GM13976 (cell line): ENCODE results near the gene GALR2.

Source experiments
- DNase-seq: peaks from one replicate; pipeline ENCODE4 v3.0.0; 2012; ENCODE audit warnings: low spot score
- in situ Hi-C: fragments of 300-500 bp; cut with MboI; formaldehyde crosslinking; loops from one replicate; pipeline ENCODE4 v1.12.0; 2022; ENCODE audit warnings: low sequenced_read_pairs, mixed read lengths, inconsistent platforms; ENCODE audit not compliant: unreplicated experiment
- TF ChIP-seq, protein P1 (sequence below): IDR thresholded peaks from 2 replicates; pipeline ENCODE4 v1.5.1; 2012; ENCODE audit warnings: borderline replicate concordance, mild to moderate bottlenecking; ENCODE audit not compliant: insufficient read depth; ENCODE audit errors: extremely low read depth, missing control alignments, control extremely low read depth

The GALR2 gene

DNA sequence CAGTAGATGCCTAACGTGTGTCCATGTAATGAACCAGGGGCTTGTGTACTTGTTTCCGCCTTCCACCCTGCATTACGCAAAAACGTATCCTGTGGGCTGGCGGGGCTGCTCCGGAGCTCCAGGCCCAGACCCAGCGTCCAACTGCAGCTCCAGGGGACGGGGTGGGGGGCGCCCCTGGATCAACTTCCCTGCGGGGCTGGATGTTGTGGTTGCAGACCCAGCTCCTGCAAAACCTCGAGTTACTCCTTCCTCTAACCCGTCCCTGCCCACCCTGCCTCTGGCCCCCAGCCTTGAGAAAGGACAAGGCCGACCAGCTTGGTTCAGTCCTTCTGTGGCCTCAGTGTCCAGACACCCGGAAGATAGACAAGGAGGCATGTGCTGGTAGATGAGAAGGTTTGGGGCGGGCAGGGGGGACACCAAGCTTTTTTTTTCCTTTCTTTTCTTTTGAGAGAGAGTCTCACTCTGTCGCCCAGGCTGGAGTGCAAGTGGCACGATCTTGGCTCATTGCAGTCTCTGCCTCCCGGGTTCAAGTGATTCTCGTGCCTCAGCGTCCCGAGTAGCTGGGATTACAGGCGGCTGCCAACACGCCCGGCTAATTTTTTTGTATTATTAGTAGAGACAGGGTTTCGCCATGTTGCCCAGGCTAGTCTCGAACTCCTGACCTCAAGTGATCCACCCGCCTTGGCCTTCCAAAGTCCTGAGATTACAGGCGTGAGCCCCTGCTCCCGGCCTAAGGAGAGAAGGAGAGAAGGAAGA lies 29.7 kb downstream of the GALR2 start:
- DNase-seq, result no peak
- in situ Hi-C loops, result no loop called here
- TF ChIP-seq, protein P1, sequence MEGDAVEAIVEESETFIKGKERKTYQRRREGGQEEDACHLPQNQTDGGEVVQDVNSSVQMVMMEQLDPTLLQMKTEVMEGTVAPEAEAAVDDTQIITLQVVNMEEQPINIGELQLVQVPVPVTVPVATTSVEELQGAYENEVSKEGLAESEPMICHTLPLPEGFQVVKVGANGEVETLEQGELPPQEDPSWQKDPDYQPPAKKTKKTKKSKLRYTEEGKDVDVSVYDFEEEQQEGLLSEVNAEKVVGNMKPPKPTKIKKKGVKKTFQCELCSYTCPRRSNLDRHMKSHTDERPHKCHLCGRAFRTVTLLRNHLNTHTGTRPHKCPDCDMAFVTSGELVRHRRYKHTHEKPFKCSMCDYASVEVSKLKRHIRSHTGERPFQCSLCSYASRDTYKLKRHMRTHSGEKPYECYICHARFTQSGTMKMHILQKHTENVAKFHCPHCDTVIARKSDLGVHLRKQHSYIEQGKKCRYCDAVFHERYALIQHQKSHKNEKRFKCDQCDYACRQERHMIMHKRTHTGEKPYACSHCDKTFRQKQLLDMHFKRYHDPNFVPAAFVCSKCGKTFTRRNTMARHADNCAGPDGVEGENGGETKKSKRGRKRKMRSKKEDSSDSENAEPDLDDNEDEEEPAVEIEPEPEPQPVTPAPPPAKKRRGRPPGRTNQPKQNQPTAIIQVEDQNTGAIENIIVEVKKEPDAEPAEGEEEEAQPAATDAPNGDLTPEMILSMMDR, result no peak

DNA sequence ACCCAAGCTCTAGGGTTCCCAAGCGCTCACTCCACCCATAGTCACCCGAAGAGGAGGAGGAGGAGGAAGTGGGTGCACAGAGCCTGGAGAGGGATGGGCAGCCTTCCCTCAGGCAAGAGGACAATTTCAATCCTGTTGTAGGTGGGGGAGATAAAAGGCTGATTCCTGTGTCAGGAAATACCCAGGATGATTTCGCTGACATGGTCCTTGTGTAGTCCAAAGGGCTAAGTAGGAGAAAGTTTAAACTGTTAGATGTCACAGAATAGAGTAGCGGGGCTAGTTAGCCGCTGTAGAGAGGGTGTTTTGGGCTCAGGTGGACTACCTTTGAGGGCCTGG lies 30.3 kb downstream of the GALR2 start:
- DNase-seq, result no peak
- TF ChIP-seq, protein P1, result no peak
- in situ Hi-C loops, result no loop called here

DNA sequence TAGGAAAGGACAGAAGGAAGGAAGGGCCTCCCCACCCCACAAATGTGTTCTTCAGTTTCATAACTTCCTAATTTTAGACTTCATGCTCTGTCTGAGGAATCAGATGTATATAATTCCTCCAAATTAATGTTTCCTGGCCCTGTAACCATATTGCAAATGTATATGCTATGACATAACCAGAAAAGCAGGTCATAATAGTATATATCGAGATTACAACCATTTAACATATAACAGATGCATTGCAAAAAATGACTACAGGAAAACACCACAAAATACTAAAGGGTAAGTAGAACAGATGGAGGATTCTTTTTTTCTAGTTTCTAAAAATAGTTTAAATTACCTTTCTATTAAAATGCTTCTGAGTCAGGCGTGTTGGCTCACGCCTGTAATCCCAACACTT lies 32.1 kb downstream of the GALR2 start:
- DNase-seq, result no peak
- in situ Hi-C loops, result no loop called here
- TF ChIP-seq, protein P1, result no peak

DNA sequence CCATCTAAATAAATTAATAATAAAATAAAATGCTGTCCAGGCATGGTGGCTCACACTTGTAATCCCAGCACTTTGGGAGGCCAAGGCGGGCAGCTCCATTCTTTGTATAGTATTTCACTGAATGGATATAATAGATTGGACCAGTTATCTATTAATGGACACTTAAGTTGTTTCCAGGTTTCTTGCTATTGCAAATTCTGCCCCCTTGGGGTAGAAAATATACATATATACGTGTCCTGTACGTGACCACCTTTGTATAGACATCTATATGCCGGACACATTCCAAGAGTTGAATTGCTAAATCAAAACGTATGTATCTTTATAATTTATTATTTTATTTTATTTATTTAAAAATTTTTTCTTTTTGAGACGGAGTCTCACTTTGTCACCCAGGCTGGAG lies 32.9 kb downstream of the GALR2 start:
- DNase-seq, result no peak
- in situ Hi-C loops, result no loop called here
- TF ChIP-seq, protein P1, result no peak

DNA sequence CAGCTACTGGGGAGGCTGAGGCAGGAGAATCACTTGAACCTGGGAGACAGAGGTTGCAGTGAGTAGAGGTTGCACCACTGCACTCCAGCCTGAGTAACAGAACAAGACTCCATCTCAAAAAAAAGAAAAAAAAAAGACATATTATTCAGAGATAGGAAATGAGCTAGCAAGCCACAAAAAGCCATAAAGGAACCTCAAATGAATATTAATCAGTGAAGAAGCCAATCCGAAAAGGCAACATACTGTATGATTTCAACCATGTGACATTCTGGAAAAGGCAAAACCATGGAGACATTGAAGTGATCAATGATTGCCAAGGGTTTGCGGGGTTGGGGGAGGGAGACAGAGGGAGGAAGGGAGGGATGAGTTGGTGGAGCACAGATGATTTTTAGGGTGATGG lies 37.4 kb downstream of the GALR2 start:
- in situ Hi-C loops, result loop anchor here (10.0 kb wide), 2 partner anchors 97 to 283 kb away; no protein-coding TSS in a partner anchor
- TF ChIP-seq, protein P1, result no peak
- DNase-seq, result no peak

DNA sequence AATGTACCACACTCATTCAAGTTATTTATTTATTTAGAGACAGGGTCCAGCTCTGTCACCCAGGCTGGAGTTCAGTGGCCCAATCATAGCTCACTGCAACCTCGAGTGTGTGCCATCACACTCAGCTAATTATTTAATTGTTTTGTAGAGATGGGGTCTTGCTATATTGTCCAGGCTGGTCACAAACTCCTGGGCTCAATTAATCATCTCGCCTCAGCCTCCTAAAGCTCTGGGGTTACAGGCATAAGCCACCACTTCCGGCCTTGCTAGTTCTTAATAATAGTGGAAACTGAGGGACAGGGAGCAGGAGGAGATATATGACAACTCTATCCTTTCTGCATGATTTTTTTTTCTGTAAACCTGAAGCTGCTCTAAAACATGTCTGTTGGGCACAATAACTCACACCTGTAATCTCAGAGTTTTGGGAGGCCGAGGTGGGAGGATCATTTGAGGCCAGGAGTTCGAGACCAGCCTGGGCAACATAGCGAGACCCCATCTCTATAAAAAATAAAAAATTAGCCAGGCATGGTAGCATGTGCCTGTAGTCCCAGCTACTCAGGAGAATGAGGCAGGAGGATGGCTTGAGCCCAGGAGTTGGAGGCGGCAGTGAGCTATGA lies 40.7 kb downstream of the GALR2 start:
- DNase-seq, result no peak
- in situ Hi-C loops, result loop anchor here (5.0 to 10.0 kb wide), 3 partner anchors 100 to 280 kb away; no protein-coding TSS in a partner anchor
- TF ChIP-seq, protein P1, result no peak
